Glomerular visceral epithelial cell (primary cell): ENCODE results near the gene INPP5E.

Experiments used
- DNase-seq: peaks from one replicate; pipeline ENCODE4 v3.0.0-alpha.2; 2016; ENCODE audit errors: extremely low spot score

The INPP5E gene

GRCh38 chr9:136447173-136447778 lies 7.6 kb upstream of the INPP5E start:
- no peak for DNase-seq

DNA sequence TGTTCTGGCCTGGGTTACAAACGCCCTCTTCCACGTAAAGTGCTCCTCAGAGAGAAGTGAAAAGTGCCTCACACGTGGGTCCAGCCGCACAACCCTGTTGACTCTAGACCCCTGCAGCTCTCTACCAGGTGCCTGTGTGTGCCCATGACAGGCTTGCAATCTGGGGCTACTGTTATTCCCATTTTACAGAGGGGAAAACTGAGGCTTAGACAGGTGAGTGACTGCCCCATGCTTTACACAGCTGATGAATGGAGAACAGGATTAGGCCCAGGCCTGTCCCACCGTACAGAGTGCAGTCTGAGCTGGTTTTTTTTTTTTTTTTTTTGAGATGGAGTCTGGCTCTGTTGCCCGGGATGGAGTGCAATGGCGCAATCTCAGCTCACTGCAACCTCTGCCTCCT lies 6.2 kb upstream of the INPP5E start:
- DNase-seq, result no peak

GRCh38 chr9:136444102-136444501 lies 4.5 kb upstream of the INPP5E start:
- DNase-seq, result no peak

GRCh38 chr9:136443687-136444086 lies 4.0 kb upstream of the INPP5E start:
- no peak for DNase-seq

DNA sequence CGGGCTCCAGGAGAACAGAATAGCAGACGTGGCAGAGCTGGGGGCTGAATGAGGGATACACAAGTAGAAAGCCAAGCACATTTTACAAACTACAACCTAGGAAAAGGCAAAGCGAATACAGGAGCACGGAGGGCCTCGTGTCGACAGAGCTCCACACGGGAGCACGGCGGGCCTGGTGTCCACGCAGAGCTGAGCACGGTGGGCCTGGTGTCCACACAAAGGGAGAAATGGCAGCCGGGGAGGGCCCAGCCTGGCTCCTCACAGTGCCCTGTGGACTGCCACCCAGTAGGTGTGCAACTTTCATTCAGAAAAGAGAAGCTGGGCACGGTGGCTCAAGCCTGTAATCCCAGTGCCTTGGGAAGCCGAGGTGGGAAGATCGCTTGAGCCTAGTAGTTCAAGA lies 3.4 kb upstream of the INPP5E start:
- DNase-seq, result no peak

- DNase-seq, result no peak
These were observed 2.6 kb upstream of the INPP5E start for GRCh38 chr9:136442265-136442664.

DNA sequence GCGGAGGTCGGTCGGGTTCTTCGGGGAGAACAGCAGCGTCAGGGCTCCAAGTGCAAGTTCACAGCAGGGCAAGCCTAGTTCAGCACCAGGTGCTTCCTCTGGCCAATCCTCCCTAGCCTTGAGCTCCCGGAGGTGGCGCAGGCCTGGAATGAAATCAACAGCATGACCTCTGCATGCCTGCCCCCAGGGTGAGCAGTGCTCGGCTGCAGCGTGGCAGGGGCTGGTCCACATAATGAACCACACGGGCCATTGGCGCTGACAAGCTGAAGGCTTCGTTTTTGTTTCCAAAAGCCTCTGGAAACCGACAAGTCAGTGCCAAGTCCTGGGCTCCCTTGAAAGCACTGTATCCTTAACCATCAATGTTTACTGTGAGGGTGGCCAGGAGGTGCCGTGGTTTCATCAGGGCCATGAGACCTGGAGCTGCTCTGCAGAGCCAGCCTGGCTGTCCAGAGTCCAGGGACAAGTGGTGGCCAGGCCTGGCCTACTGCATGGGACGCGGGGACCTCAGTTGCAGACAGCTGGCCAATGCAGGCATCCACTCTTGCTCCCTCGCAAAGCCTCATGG lies 2.1 kb upstream of the INPP5E start:
- no peak for DNase-seq

DNA sequence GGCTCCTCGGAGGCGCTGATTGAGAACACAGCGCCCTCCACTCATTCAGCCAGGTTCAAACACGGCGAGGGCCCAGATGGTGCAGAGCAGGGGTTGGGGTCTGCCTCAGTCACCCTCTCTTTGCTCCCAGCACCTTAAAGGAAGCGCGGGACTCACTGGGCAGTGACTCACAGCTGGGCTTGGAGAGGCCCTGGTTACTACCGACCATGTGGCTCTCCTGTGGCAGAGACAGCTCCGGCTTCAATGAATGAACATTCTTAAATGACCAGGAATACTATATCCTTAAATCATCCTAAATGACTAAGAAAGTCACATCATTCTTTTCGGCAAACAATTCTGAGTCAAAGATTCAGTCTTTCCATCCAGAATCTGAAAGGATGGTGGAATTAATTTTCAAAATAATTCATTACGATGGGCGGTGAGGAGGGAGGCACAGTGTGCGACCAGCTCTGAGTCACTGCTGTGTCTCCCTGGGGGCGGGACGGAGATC lies 1.6 kb upstream of the INPP5E start:
- DNase-seq, result no peak

DNA sequence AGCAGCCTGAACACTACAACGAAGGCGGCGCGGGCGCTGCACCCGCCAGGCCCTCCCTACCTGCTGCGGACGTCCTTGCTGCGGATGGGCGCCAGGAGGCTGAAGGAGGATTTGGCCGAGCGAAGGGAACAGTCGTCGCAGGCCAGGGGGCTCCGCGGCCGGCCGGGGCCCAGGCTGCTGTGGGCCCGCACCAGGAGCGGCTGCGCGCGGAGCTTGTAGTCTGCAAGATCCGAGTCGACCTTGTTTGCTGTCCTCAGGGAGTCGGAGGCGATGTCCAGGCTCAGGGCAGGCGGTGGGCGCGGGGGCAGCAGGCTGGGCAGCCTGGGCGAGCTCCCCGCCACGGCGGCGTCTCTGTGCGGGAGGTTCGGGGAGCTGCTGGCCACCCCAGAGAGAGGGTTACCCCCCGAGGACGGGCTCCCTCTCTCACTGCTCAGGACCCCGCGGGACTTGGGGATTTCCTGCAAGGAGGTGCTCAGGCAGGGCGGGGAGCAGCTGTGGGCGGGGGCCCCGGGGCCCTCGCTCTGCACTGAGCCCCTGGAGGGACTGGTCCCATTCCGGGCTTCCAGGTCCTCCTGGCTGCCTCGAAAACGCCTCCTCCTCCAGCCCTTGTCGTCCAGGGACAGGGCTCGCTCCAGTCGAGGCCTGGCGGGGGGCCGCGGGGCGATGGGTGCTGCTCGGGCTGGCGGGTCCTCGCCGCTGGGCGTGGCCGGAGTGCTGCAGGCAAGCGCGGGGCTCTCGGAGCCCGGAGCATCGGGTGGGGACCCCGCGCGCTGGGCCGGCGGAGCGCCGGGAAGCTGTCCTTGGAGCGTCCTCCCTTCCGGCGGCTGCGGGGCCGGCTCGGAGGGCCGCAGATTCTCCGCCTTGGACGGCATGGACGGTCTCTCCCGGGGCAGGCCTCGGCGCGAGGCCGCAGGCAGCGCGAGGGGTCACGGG lies 831 bp downstream of the INPP5E start:
- DNase-seq, result peak; percentile 42

DNA sequence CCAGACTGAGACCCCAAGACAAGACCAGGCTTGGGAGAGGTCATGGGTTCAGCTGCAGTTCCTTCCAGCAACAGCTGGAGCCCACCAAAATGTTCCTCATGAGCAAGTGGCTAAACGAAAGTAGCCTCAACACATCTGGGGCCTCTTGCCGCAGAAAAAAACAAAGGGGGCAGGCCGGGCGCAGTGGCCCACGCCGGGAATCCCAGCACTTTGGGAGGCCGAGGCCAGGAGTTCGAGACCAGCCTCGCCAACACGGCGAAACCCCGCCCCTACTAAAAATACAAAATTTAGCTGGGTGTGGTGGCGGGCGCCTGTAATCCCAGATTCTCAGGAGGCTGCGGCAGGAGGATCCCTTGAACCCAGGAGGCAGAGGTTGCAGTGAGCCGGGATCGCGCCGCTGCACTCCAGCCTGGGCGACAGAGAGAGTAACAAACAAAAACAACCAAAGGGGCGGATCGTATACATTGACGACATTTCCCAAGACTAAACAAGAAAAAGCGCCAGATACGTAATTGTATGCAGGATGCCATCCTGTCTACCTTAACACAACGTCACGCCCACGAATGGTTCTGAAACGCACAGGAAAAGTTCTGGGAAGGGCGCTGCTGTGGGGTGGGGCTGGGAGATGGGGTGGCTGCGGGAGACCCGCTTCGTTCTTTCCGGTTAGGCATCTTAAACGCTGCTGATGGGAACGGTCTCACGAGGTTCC lies 1.7 kb downstream of the INPP5E start:
- DNase-seq, result no peak

- DNase-seq, result no peak
These were observed 2.2 kb downstream of the INPP5E start for GRCh38 chr9:136437430-136437829.

- no peak for DNase-seq
These were observed 3.5 kb downstream of the INPP5E start for GRCh38 chr9:136436055-136436634.

DNA sequence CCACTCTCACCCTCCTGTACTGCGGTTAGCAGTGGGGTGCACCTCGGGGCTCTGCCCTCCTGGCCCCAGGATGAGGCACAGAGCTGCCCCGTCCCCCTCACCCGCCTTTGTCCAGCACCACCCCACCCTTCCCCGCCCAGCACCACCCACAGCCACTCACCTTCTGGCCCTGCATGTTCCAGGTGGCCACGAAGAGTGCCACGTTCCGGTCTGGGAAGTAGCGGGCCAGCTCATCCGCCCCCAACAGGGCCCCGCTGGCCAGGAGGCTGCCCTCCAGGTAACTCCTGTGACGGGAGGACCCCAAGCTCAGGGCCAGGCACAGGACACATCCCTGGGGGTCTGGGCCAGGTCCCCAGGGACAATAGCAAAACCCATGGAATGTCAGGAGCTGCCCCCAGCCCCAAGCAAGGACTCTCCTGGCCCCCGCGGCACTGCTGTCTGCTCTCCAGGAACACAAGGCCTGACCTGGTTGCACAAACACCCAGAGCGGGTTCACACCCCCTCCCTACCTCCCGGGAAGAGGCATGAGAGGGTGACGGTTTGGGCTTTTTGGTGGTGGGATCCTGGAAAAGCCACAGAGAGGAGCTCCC lies 5.0 kb downstream of the INPP5E start:
- DNase-seq, result no peak

GRCh38 chr9:136433849-136434579 lies 5.6 kb downstream of the INPP5E start:
- DNase-seq, result no peak

GRCh38 chr9:136433043-136433715 lies 6.5 kb downstream of the INPP5E start:
- DNase-seq, result no peak

DNA sequence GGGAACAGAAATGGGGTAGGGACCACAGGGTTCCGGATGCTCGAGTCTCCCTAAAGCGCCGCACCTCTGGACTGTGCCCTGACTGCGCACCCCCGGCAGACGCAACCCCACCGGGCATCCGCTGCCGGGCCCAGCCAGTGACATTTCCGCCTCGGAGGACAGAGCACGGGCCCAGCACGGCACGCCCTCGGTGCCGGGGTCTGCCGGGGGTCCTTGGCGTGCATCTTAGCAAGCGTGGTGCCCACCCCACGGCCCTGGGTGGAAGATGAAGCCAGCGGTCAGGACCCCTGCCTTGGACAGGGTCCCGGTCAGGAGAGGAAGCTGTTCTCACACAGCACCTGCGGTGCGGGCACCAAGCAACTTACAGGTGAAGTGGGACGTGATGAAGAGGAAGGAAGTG lies 7.1 kb downstream of the INPP5E start:
- DNase-seq, result no peak

GRCh38 chr9:136431782-136432350 lies 7.8 kb downstream of the INPP5E start:
- no peak for DNase-seq

DNA sequence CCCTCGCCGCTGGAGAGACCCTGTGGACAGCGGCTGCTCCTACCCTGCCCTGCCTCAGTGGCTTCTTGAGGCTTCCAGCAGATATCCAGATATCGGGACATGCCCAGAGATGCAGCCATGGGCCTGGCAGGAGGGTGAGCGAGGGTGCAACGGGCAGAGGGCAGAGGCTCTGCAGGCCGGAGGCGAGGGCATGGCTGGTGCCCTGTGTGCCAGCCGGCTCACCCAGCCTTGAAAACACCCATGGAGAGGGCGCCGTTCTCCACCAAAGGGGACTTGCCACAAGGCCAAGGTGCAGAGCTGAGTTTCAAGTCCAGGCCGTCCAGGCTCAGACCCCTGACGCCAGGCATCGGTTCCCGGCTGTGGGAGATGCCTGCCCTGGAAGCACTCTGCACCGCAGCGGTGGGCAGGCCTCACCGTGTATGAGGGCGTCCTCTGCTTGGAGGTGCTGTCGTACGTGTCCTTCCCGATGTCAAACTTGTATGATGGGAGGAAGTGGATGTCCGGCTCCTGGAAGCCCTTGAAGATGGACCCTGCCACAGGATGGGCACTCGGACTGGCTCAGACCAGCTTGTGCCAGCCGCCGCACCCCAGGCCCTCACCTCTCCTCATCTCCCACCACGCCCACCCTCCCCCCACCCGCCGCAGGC lies 8.9 kb downstream of the INPP5E start:
- no peak for DNase-seq
